K562 (cell line): ENCODE measurements around the gene TRIM37. TPM values are rescaled to one million over a fixed set of nuclear protein-coding genes. Genes with fewer than 3 reads are reported as not detected.

Experiments
- ATAC-seq: fragments of 200-7000 bp; cut with Tn5 transposase; 3 replicates; pipeline ENCODE4 v1.9.1; 2020; ENCODE audit warnings: moderate library complexity
- BruUV-seq: library from RNA; stranded (reverse); fragments of 400-500 nt; replicated peaks from 2 replicates; lab custom pipeline; 2021; lab: Mats Ljungman, UMichigan
- CTCF ChIA-PET: fragments of 300-600 bp; formaldehyde crosslinking; extraction: SDS; loops from one replicate; lab custom pipeline; 2021; ENCODE audit warnings: low intra/inter-chr PET ratio; lab: Yijun Ruan, JAX
- POLR2A ChIA-PET: fragments of 300-600, 350-650 bp; sonication (Branson Sonifier 250); formaldehyde crosslinking; extraction: SDS; loops from one replicate; lab custom pipeline; 2021; ENCODE audit warnings: antibody characterized with exemption, inconsistent platforms; lab: Yijun Ruan, JAX
- DNase-seq, 4 experiments: peaks; one replicate each; pipeline versions ENCODE4 v3.0.0 to v3.0.0-alpha.2; 2011 to 2018; ENCODE audit warnings: low spot score in 3 of 4, mixed read lengths in 3 of 4; ENCODE audit errors: extremely low read depth in 1 of 4
- FAIRE-seq: peaks from 2 replicates; lab custom pipeline; 2011; peaks lifted over from hg19 to GRCh38; lab: Jason Lieb, UNC
- H2AFZ ChIP-seq: 2 replicates; pipeline ENCODE4 v1.6.0; 2011; ENCODE audit warnings: low read depth, low read length, control low read depth, inconsistent platforms
- H3K27ac ChIP-seq: fragments of 200-600 bp; 3 replicates; pipeline ENCODE4 v1.8.0; 2011; ENCODE audit warnings: low read depth, mild to moderate bottlenecking, control low read depth, inconsistent platforms, low read length, moderate library complexity, mixed read lengths; ENCODE audit errors: extremely low read depth
- H3K27me3 ChIP-seq, 2 experiments: fragments of 300-600 bp in 1 of 2; 2 replicates in 1 of 2; 3 replicates in 1 of 2; pipeline versions ENCODE4 v1.6.0 to v1.8.0; 2011; ENCODE audit warnings: inconsistent platforms in 2 of 2, low read length in 2 of 2, mild to moderate bottlenecking in 1 of 2, mixed read lengths in 1 of 2, moderate library complexity in 1 of 2; ENCODE audit not compliant: control insufficient read depth in 2 of 2, insufficient read depth in 2 of 2
- H3K36me3 ChIP-seq: fragments of 300-600 bp; 3 replicates; pipeline ENCODE4 v1.8.0; 2011; ENCODE audit warnings: mild to moderate bottlenecking, low read length, inconsistent platforms; ENCODE audit not compliant: control insufficient read depth, insufficient read depth
- H3K4me1 ChIP-seq, 2 experiments: fragments of 200-600 bp in 1 of 2; replicated peaks in 1 of 2; 2 replicates in 1 of 2; 3 replicates in 1 of 2; pipeline versions ENCODE4 v1.5.1 to v1.8.0; 2011; ENCODE audit warnings: inconsistent platforms in 2 of 2, low read length in 2 of 2, mild to moderate bottlenecking in 1 of 2, mixed read lengths in 1 of 2, moderate library complexity in 1 of 2; ENCODE audit not compliant: control insufficient read depth in 2 of 2, insufficient read depth in 2 of 2
- H3K4me2 ChIP-seq: 2 replicates; pipeline ENCODE4 v1.6.1; 2011; ENCODE audit warnings: low read length, control low read depth, inconsistent platforms, mixed read lengths; ENCODE audit not compliant: insufficient read depth
- H3K4me3 ChIP-seq: fragments of 200-600 bp; sonication (generic), shearing (Covaris generic); 2 replicates; pipeline ENCODE4 v1.5.1; 2016; ENCODE audit warnings: control low read depth, inconsistent platforms
- H3K79me2 ChIP-seq: fragments of 200-600 bp; 3 replicates; pipeline ENCODE4 v1.8.0; 2011; ENCODE audit warnings: low read length, inconsistent platforms; ENCODE audit not compliant: control insufficient read depth, insufficient read depth
- H3K9ac ChIP-seq, 2 experiments: 2 replicates each; pipeline versions ENCODE4 v1.6.0 to v1.6.1; 2011; ENCODE audit warnings: low read depth in 2 of 2, low read length in 2 of 2, control low read depth in 1 of 2, inconsistent platforms in 1 of 2, mild to moderate bottlenecking in 1 of 2, mixed read lengths in 1 of 2; ENCODE audit not compliant: insufficient read depth in 1 of 2
- H3K9me1 ChIP-seq: one replicate; pipeline ENCODE4 v1.6.0; 2011; ENCODE audit warnings: inconsistent platforms, mild to moderate bottlenecking, low read length, moderate library complexity; ENCODE audit not compliant: control insufficient read depth, insufficient read depth
- H3K9me3 ChIP-seq: replicated peaks from 2 replicates; pipeline ENCODE4 v1.5.1; 2011; ENCODE audit warnings: low read depth, low read length, inconsistent platforms; ENCODE audit not compliant: control insufficient read depth, insufficient read depth
- H4K20me1 ChIP-seq: replicated peaks from 2 replicates; pipeline ENCODE4 v1.6.1; 2011; ENCODE audit warnings: low read length, inconsistent platforms, mixed read lengths; ENCODE audit not compliant: control insufficient read depth, insufficient read depth
- ATF7 ChIP-seq: fragments of 450-650 bp; IDR thresholded peaks from 2 replicates; pipeline ENCODE4 v1.7.1; 2014; ENCODE audit warnings: mild to moderate bottlenecking, moderate library complexity
- CLOCK ChIP-seq: fragments of 250-450 bp; sonication (Bioruptor Pico); IDR thresholded peaks from 2 replicates; pipeline ENCODE4 v1.4.0; 2020; ENCODE audit warnings: mild to moderate bottlenecking, moderate library complexity, borderline replicate concordance
- CTCF ChIP-seq, 3 experiments: IDR thresholded peaks in 2 of 3; conservative IDR thresholded peaks in 1 of 3; 2 replicates each; pipeline ENCODE4 v1.5.1; 2011 to 2012; ENCODE audit warnings: low read length in 3 of 3, mild to moderate bottlenecking in 3 of 3, control low read depth in 2 of 3, improper control_type of control experiment in 1 of 3, inconsistent platforms in 1 of 3, low read depth in 1 of 3, mixed read lengths in 1 of 3, moderate library complexity in 1 of 3; ENCODE audit not compliant: insufficient read depth in 2 of 3
- FOXK2 ChIP-seq, 2 experiments: fragments of 450-650 bp; IDR thresholded peaks in 1 of 2; conservative IDR thresholded peaks in 1 of 2; 2 replicates each; pipeline ENCODE4 v1.6.1; 2016; ENCODE audit warnings: low read depth in 2 of 2, mild to moderate bottlenecking in 1 of 2
- HDAC6 ChIP-seq: IDR thresholded peaks from 2 replicates; pipeline ENCODE4 v1.6.1; 2012; ENCODE audit warnings: low read depth, mild to moderate bottlenecking, control low read depth, inconsistent platforms, low read length, moderate library complexity
- KDM1A ChIP-seq, 2 experiments: fragments of 450-650 bp; IDR thresholded peaks; 2 replicates each; pipeline ENCODE4 v1.6.1; 2016; ENCODE audit warnings: mild to moderate bottlenecking in 2 of 2
- KDM4B ChIP-seq, 2 experiments: fragments of 450-650 bp in 1 of 2; sonication (generic) in 1 of 2; IDR thresholded peaks; 2 replicates each; pipeline ENCODE4 v1.6.1; 2016 to 2017; ENCODE audit warnings: borderline replicate concordance in 2 of 2, antibody characterized with exemption in 1 of 2, low read depth in 1 of 2, mild to moderate bottlenecking in 1 of 2
- MCM2 ChIP-seq: fragments of 450-650 bp; IDR thresholded peaks from 2 replicates; pipeline ENCODE4 v1.6.1; 2017; ENCODE audit warnings: low read depth, mild to moderate bottlenecking
- MED1 ChIP-seq: sonication (generic); formaldehyde crosslinking; IDR thresholded peaks from 2 replicates; pipeline ENCODE4 v1.8.1; 2023; ENCODE audit warnings: missing genetic modification reagents, borderline replicate concordance
- TAF7 ChIP-seq: fragments of 450-650 bp; IDR thresholded peaks from 2 replicates; pipeline ENCODE4 v1.6.1; 2016; ENCODE audit warnings: missing genetic modification characterization, missing compliant biosample characterization
- ZBTB2 ChIP-seq: fragments of 450-650 bp; IDR thresholded peaks from 2 replicates; pipeline ENCODE4 v1.6.1; 2016; ENCODE audit warnings: antibody characterized with exemption
- ZBTB49 ChIP-seq: sonication (generic); formaldehyde crosslinking; IDR thresholded peaks from 2 replicates; pipeline ENCODE4 v1.8.0; 2022; ENCODE audit warnings: missing genetic modification reagents, mild to moderate bottlenecking, borderline replicate concordance
- ZNF695 ChIP-seq: fragments of 450-650 bp; formaldehyde crosslinking; IDR thresholded peaks from 2 replicates; pipeline ENCODE4 v1.4.0; 2020; ENCODE audit warnings: mild to moderate bottlenecking, moderate library complexity
- ZNF764 ChIP-seq: fragments of 250-450 bp; sonication (Bioruptor Pico); IDR thresholded peaks from 2 replicates; pipeline ENCODE4 v1.4.0; 2020; ENCODE audit warnings: low read depth, mild to moderate bottlenecking, moderate library complexity
- in situ Hi-C: fragments of 300-500 bp; cut with MboI; formaldehyde crosslinking; loops from 4 replicates; pipeline ENCODE4 v1.15.0; 2018; ENCODE audit warnings: inconsistent platforms, mixed read lengths
- intact Hi-C: fragments of 100-400 bp; cut with micrococcal nuclease; formaldehyde crosslinking; loops from 2 replicates; pipeline ENCODE4 v1.14.2; 2022
- polyA plus RNA-seq, 8 experiments: library from polyadenylated mRNA; depleted of rRNA in 4 of 8; stranded (reverse) in 5 of 8; unstranded in 3 of 8; fragments of >200 nt; fragmentation: Nextera tagmentation in 2 of 8; fragmentation: Illumina TruSeq in 1 of 8; extraction: Ambion mirVana in 2 of 8; extraction: Trizol in 1 of 8; gene quantifications; 2 replicates each; pipeline versions ENCODE4 v1.2.1 to v1.2.3, GENCODE V29; 2011 to 2014; ENCODE audit warnings: inconsistent platforms in 1 of 8, missing spikeins in 1 of 8
- total RNA-seq, 7 experiments: library from RNA; depleted of rRNA in 6 of 7; stranded (reverse); fragments of >200 nt in 6 of 7; fragmentation: Illumina TruSeq in 2 of 7; extraction: Trizol in 2 of 7; gene quantifications; 2 replicates each; pipeline versions ENCODE4 v1.2.1 to v1.2.3, GENCODE V29; 2011 to 2021; ENCODE audit warnings: low replicate concordance in 1 of 7

Gene TRIM37
- total and polyA plus RNA-seq, 9 of the 15 experiments (the other 6 are each of a cell fraction or from before 2014, with no cell fraction given), result 4.5 to 31.4 (median 23.8) TPM

GRCh38 chr17:59074494-59074893, 32.2 kb downstream of the TRIM37 start:
- no peaks in the 10 kb centered on the region for H3K9me3 ChIP-seq
- ATAC-seq (no peak), DNase-seq (no peak), FAIRE-seq (no peak)
- H3K4me1 ChIP-seq, result no peaks in the 10 kb centered on the region
- H3K9me1 ChIP-seq, result no peaks in the 10 kb centered on the region
- H3K36me3 ChIP-seq, result peaks cover 71% of the 10 kb centered on the region
- intact Hi-C loops, result no loop called here
- H3K27me3 ChIP-seq, result no peaks in the 10 kb centered on the region
- no peak overlapping the region for H3K4me2 ChIP-seq
- ChIA-PET CTCF (no interaction called here), POLR2A (no interaction called here)
- no peak overlapping the region for H2AFZ ChIP-seq
- H3K4me3 ChIP-seq, result no peak overlapping the region
- BruUV-seq, result no TSS peak
- H3K27ac ChIP-seq, result no peak overlapping the region
- in situ Hi-C loops, result no loop called here
- no peak overlapping the region for H3K9ac ChIP-seq
- no peaks in the 10 kb centered on the region for H3K79me2 ChIP-seq
- no peaks in the 10 kb centered on the region for H4K20me1 ChIP-seq
- TF ChIP-seq MED1 (CRISPR knock-in tag), result no peak
- no peak for TF ChIP-seq HDAC6
- TF ChIP-seq KDM1A (IDR thresholded peaks at IDR 0.05), result no peak
- TF ChIP-seq FOXK2 (conservative IDR thresholded peaks at IDR 0.05 in 1 of 2, IDR thresholded peaks at IDR 0.05 in 1 of 2; ENCODE audit: low read depth in 2 of 2), result no peak
- TF ChIP-seq TAF7 (tag), result no peak
- TF ChIP-seq KDM4B (IDR thresholded peaks at IDR 0.05; ENCODE audit: borderline replicate concordance in 2 of 2, low read depth in 1 of 2), result no peak
- no peak for TF ChIP-seq ZBTB2
- TF ChIP-seq CLOCK (CRISPR knock-in tag), result no peak
- TF ChIP-seq ZNF695 (CRISPR knock-in tag), result no peak
- no peak for TF ChIP-seq ZBTB49 (CRISPR knock-in tag)
- TF ChIP-seq ZNF764 (CRISPR knock-in tag), result no peak
- TF ChIP-seq ATF7, result no peak
- TF ChIP-seq MCM2, result no peak
- no peak for TF ChIP-seq CTCF (IDR thresholded peaks at IDR 0.05 in 2 of 3, conservative IDR thresholded peaks at IDR 0.05 in 1 of 3; ENCODE audit: insufficient read depth in 2 of 3, low read depth in 1 of 3, low read length in 3 of 3)
